Hepatocyte (in vitro differentiated cells): Measurements from ENCODE around the gene TMEM236. TPM values are rescaled to one million over a fixed set of nuclear protein-coding genes. Genes with fewer than 3 reads are reported as not detected.

Source experiments
- DNase-seq: peaks from one replicate; pipeline ENCODE4 v3.0.0-alpha.2; 2016; ENCODE audit warnings: low spot score
- H2AFZ ChIP-seq: fragments of 200-600 bp; sonication (generic); 2 replicates; pipeline ENCODE4 v1.6.0; 2016; ENCODE audit warnings: antibody characterized with exemption, mild to moderate bottlenecking
- H3K27ac ChIP-seq: fragments of 200-600 bp; sonication (generic); 2 replicates; pipeline ENCODE4 v1.5.1; 2016; ENCODE audit warnings: mild to moderate bottlenecking
- H3K27me3 ChIP-seq: fragments of 200-600 bp; sonication (generic); 2 replicates; pipeline ENCODE4 v1.6.1; 2016
- H3K36me3 ChIP-seq: fragments of 200-600 bp; sonication (generic); replicated peaks from 2 replicates; pipeline ENCODE4 v1.5.1; 2016; ENCODE audit warnings: low read depth; ENCODE audit not compliant: insufficient read depth
- H3K4me1 ChIP-seq: fragments of 200-600 bp; sonication (generic); 2 replicates; pipeline ENCODE4 v1.5.1; 2016; ENCODE audit warnings: mild to moderate bottlenecking, moderate library complexity; ENCODE audit not compliant: insufficient read depth
- H3K4me2 ChIP-seq: fragments of 200-600 bp; sonication (generic); 2 replicates; pipeline ENCODE4 v1.6.0; 2016
- H3K4me3 ChIP-seq: fragments of 200-600 bp; sonication (generic); 2 replicates; pipeline ENCODE4 v1.5.1; 2016; ENCODE audit warnings: mild to moderate bottlenecking
- H3K79me2 ChIP-seq: fragments of 200-600 bp; sonication (generic); 2 replicates; pipeline ENCODE4 v1.6.0; 2017; ENCODE audit warnings: mild to moderate bottlenecking
- H3K9me2 ChIP-seq: fragments of 200-600 bp; sonication (generic); replicated peaks from 2 replicates; pipeline ENCODE4 v1.6.0; 2017; ENCODE audit warnings: mild to moderate bottlenecking; ENCODE audit not compliant: insufficient read depth
- H3K9me3 ChIP-seq: fragments of 200-600 bp; sonication (generic); 2 replicates; pipeline ENCODE4 v1.5.1; 2016; ENCODE audit warnings: low read depth, mild to moderate bottlenecking
- H4K20me1 ChIP-seq: fragments of 200-600 bp; sonication (generic); 2 replicates; pipeline ENCODE4 v1.6.0; 2016; ENCODE audit warnings: mild to moderate bottlenecking; ENCODE audit not compliant: insufficient read depth, poor library complexity, severe bottlenecking
- EZH2 ChIP-seq: fragments of 200-600 bp; sonication (generic); IDR thresholded peaks from 2 replicates; pipeline ENCODE4 v1.6.1; 2016; ENCODE audit warnings: antibody characterized with exemption, mild to moderate bottlenecking, borderline replicate concordance
- EZH2phosphoT487 ChIP-seq: fragments of 200-600 bp; sonication (generic); IDR thresholded peaks from one replicate; pipeline ENCODE4 v1.6.1; 2018; ENCODE audit warnings: antibody characterized with exemption, mild to moderate bottlenecking, low read depth, moderate library complexity; ENCODE audit not compliant: unreplicated experiment, severe bottlenecking
- WGBS: methylation state at CpG from one replicate; pipeline ENCODE4 v1.1.6; 2016; ENCODE audit warnings: low lambda C conversion rate; ENCODE audit errors: missing lambda C conversion rate; 5-methylcytosine and 5-hydroxymethylcytosine counted together
- polyA plus RNA-seq: library from polyadenylated mRNA; unstranded; fragments of >200 nt; fragmentation: Nextera tagmentation; extraction: Ambion mirVana; gene quantifications from 2 replicates; pipeline ENCODE4 v1.2.1, GENCODE V29; 2016
- total RNA-seq: library from RNA; depleted of rRNA; stranded (reverse); fragments of >200 nt; gene quantifications from 2 replicates; pipeline ENCODE4 v1.2.3, GENCODE V29; 2014
- TF ChIP-seq, protein P1 (sequence below): fragments of 200-600 bp; sonication (generic); IDR thresholded peaks from 2 replicates; pipeline ENCODE4 v1.5.1; 2016; ENCODE audit warnings: antibody characterized with exemption, mild to moderate bottlenecking; ENCODE audit not compliant: poor library complexity

TMEM236 gene
- total and polyA plus RNA-seq, 2 experiments from 2014 or later: 0.08 to 0.80 TPM

DNA sequence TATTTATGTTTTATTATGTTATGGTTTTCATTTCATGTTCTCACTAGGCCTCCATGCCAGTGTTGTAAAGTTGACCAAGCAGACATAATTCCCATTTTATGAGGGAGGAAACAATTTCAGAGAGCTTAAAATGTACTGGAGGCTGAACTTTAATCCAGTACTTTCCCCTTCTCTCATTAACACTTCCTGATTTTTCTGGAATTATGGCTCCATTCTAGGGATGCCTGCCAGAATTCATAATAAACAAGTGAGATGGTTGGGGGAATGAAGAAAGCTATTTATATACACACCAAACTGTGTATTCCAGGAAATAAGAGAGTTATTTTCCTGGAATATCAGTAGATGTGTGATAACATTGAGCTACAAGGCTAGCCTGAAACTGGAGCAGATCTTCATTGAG lies 6.9 kb downstream of the TMEM236 start:
- no peaks in the 10 kb centered on the region for H3K36me3 ChIP-seq
- no peaks in the 10 kb centered on the region for H4K20me1 ChIP-seq
- no peaks in the 10 kb centered on the region for H3K9me3 ChIP-seq
- DNase-seq: no peak
- no peaks in the 10 kb centered on the region for H3K27me3 ChIP-seq
- no peaks in the 10 kb centered on the region for H3K9me2 ChIP-seq
- H3K4me2 ChIP-seq: no peak overlapping the region
- TF ChIP-seq, protein P1, sequence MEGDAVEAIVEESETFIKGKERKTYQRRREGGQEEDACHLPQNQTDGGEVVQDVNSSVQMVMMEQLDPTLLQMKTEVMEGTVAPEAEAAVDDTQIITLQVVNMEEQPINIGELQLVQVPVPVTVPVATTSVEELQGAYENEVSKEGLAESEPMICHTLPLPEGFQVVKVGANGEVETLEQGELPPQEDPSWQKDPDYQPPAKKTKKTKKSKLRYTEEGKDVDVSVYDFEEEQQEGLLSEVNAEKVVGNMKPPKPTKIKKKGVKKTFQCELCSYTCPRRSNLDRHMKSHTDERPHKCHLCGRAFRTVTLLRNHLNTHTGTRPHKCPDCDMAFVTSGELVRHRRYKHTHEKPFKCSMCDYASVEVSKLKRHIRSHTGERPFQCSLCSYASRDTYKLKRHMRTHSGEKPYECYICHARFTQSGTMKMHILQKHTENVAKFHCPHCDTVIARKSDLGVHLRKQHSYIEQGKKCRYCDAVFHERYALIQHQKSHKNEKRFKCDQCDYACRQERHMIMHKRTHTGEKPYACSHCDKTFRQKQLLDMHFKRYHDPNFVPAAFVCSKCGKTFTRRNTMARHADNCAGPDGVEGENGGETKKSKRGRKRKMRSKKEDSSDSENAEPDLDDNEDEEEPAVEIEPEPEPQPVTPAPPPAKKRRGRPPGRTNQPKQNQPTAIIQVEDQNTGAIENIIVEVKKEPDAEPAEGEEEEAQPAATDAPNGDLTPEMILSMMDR: no peak
- TF ChIP-seq EZH2phosphoT487 (no peak), EZH2 (no peak)
- no peak overlapping the region for H2AFZ ChIP-seq
- no peak overlapping the region for H3K4me3 ChIP-seq
- no peaks in the 10 kb centered on the region for H3K4me1 ChIP-seq
- no peaks in the 10 kb centered on the region for H3K79me2 ChIP-seq
- H3K27ac ChIP-seq: peak overlapping the region; percentile 5

DNA sequence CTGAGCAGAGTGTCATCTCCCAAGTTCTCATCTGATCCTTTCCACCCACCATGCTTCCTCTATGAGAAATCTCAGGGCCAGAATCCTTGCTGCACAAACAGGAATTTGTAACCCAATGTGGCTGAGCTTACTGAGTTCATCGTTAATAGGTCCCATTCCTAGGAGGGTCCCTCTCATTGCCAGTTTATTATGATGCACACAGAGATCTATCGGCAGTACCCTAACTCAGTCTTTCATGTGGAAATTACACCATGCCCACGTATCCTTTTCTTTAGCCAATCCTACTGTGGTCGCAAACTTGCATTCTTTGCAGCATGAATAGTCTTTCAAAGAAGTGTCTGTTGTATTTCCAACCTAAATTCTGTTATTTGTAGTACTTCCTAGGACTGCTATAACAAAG lies 12.1 kb downstream of the TMEM236 start:
- no peak for TF ChIP-seq EZH2phosphoT487
- no peak for TF ChIP-seq EZH2
- TF ChIP-seq, protein P1: no peak
- WGBS: 61% methylated on average over 4 of the region's 4 CpGs
- no peak overlapping the region for H3K4me3 ChIP-seq
- H3K79me2 ChIP-seq: no peaks in the 10 kb centered on the region
- DNase-seq: no peak
- H3K9me3 ChIP-seq: no peaks in the 10 kb centered on the region
- no peak overlapping the region for H2AFZ ChIP-seq
- no peaks in the 10 kb centered on the region for H3K9me2 ChIP-seq
- no peak overlapping the region for H3K4me2 ChIP-seq
- no peaks in the 10 kb centered on the region for H4K20me1 ChIP-seq
- H3K27me3 ChIP-seq: no peaks in the 10 kb centered on the region
- no peaks in the 10 kb centered on the region for H3K36me3 ChIP-seq
- H3K4me1 ChIP-seq: no peaks in the 10 kb centered on the region
- H3K27ac ChIP-seq: no peak overlapping the region

DNA sequence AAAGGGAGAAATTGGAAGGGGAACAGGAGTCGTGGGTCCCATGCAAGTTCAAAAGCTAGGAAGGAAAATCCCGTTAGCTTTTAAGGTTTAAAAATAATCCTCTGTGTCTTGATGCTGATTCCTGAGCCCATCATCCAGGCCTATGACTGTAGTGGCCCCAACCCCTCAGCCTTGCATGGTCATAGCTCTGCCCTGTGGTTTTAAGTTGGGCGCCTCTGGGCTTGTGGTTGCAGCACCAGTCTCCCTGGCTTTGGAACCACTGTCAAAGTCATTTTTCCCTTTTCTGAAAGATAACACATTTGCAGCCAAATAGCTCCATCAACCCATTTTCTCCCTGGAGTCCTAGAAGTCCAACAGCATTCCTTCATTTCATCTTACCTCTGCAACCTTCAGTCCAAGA lies 13.6 kb downstream of the TMEM236 start:
- Histone ChIP-seq H3K4me2 (no peak overlapping the region), H3K4me1 (no peaks in the 10 kb centered on the region), H3K4me3 (no peak overlapping the region), H3K27ac (no peak overlapping the region), H3K9me3 (no peaks in the 10 kb centered on the region), H3K79me2 (no peaks in the 10 kb centered on the region), H3K27me3 (no peaks in the 10 kb centered on the region), H3K36me3 (no peaks in the 10 kb centered on the region), H4K20me1 (no peaks in the 10 kb centered on the region), H2AFZ (no peak overlapping the region), H3K9me2 (no peaks in the 10 kb centered on the region)
- no peak for DNase-seq
- TF ChIP-seq EZH2phosphoT487 (no peak), EZH2 (no peak)
- TF ChIP-seq, protein P1: no peak
- 54% methylated on average over 3 of the region's 3 CpGs for WGBS

DNA sequence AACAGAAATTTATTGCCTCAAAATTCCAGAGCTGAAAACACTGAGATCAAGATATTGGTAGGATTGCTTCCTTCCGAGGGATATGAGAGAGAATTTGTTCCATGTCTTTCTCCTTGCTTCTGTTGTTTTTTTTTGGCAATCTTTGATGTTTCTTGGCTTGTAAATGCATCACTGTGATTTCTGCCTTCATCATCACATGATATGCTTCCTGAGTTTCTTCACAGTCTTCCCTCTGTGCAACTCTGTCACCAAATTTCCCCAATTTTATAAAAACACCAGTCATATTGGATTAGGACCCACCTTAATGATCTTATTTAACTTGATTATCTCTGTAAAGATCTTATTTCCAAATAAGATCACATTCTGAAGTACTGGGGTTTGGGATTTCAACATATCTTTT lies 14.7 kb downstream of the TMEM236 start:
- no peaks in the 10 kb centered on the region for H3K9me3 ChIP-seq
- H3K4me2 ChIP-seq: no peak overlapping the region
- DNase-seq: no peak
- TF ChIP-seq EZH2: no peak
- no peak for TF ChIP-seq EZH2phosphoT487
- TF ChIP-seq, protein P1: no peak
- no peak overlapping the region for H3K27ac ChIP-seq
- 76% methylated on average over 1 of the region's 1 CpG for WGBS
- H3K79me2 ChIP-seq: no peaks in the 10 kb centered on the region
- no peak overlapping the region for H3K4me3 ChIP-seq
- H4K20me1 ChIP-seq: no peaks in the 10 kb centered on the region
- H3K9me2 ChIP-seq: no peaks in the 10 kb centered on the region
- no peaks in the 10 kb centered on the region for H3K27me3 ChIP-seq
- H2AFZ ChIP-seq: no peak overlapping the region
- H3K36me3 ChIP-seq: no peaks in the 10 kb centered on the region
- no peaks in the 10 kb centered on the region for H3K4me1 ChIP-seq
